HG03175 (cell line): ENCODE results near the gene TIAM1.

Experiments
- ATAC-seq: cut with Tn5 transposase; IDR thresholded peaks from one replicate; pipeline ENCODE4 v1.9.1; 2021; ENCODE audit warnings: mild to moderate bottlenecking, moderate library complexity; ENCODE audit not compliant: unreplicated experiment

The TIAM1 gene

DNA sequence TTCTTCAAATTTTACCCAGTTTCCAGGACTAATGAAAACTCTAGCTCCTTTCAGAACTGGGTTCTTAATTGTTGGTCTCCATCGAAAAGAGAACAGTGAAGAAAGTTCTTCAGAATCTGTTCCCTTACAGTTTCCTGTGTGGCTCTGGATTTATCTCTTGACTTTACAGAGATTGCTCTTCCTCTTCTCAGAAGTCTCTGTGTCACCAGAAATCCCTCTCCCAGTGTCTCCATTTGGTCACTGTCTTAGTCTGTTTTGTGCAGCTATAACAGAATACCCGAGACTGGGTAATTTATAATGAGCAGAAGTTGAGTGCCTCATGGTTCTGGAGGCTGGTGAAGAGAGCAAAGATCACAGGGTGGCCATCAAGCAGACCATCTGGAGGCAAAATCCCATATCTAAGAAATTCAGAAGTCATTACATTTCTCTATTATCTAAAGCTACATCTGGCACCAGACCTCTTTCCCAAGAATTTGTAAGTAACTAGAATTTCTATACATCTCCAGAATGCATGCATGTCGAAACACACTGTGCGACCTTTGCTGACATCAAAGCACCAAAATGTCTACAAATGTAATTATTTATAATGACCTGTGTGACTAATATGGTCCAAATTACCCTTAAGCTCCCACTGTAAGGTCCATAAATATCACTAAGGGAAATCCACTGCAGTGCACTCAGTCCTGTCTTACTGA is 240.3 kb downstream of the TIAM1 start:
- no peak for ATAC-seq

DNA sequence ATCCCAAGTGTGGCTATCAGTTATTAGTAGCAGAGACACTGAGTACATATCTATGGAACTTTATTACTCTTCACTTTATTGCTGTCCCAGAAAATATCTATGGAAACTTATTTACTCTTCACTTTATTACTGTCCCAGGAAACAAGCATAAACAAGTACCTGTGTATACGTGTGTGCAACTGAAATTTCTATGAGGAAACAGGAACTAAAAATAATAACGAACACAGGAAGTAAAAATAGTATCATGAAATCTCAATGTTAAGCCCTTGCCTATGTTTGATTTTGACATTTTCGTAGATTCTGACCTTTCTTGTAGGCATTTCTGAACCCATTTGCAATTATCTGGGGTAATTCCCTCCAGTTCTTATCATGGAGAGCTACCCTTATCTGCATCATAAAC is 240.9 kb downstream of the TIAM1 start:
- no peak for ATAC-seq

- ATAC-seq, result no peak
These were observed 244.9 kb downstream of the TIAM1 start for GRCh38 chr21:31099122-31099521.

DNA sequence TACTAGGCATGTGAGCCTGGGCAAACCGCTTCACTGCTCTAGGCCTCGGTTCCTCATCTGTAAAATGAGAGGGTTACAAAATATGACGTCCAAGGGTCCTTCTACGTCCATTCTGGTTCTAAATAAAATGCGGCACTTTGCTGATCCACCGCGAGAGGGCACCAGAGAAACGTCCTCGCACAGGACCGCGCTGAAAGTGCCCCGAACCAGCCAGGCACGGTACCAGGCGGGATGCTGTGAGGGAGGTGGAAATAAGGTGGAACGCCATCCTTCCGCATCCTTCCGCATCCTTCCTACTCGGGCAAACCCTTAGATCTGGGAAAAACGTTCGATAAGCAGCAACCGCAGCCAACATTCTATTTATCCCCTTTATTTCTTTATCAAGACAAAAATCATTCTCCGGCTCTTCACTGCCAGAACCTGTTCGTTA is 245.5 kb downstream of the TIAM1 start:
- ATAC-seq, result peak; percentile 66

DNA sequence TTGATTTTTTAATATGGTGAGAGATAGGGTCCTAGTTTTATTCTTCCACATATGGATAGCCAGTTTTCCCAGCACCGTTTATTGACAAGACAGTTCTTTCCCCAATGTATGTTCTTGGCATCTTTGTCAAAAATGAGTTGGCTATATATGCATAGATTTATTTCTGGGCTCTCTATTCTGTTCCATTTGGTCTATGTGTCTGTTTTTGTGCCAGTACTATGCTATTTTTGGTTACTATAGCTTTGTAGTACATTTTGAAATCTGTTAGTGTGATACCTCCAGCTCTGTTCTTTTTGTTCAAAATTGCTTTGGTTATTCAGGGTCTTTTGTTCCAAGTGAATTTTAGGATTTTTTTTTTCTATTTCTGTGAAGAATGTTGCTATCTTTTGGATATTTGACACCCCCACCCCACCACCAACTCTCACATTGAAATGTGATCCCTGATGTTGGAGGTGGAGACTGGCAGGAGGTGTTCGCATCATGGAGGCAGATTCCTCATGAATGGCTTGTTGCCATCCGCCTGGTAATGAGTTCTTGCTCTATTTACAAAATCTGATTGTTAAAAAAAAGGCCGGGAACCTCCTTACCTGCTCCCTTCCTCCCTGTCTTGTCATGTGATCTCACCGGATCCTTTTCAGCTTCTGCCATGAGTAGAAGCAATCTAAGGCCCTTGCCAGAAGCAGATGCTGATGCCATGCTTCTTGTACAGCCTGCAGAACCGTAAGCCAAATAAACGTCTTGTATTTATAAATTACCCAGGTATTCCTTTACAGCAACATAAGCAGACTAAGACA is 251.0 kb downstream of the TIAM1 start:
- ATAC-seq, result no peak

- no peak for ATAC-seq
These were observed 253.7 kb downstream of the TIAM1 start for GRCh38 chr21:31090376-31090775.

DNA sequence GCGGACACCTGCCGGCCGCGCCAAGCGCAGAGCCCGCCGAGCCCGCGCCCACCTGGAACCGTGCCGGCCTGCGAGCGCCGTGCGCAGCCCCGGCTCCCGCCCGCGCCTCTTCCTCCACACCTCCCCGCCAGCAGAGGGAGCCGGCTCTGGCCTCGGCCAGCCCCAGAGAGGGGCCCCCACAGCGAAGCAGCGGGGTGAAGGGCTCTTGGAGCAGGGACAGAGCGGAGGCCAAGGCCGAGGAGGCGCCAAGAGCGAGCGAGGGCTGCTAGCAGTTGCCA is 255.6 kb downstream of the TIAM1 start:
- ATAC-seq, result no peak

DNA sequence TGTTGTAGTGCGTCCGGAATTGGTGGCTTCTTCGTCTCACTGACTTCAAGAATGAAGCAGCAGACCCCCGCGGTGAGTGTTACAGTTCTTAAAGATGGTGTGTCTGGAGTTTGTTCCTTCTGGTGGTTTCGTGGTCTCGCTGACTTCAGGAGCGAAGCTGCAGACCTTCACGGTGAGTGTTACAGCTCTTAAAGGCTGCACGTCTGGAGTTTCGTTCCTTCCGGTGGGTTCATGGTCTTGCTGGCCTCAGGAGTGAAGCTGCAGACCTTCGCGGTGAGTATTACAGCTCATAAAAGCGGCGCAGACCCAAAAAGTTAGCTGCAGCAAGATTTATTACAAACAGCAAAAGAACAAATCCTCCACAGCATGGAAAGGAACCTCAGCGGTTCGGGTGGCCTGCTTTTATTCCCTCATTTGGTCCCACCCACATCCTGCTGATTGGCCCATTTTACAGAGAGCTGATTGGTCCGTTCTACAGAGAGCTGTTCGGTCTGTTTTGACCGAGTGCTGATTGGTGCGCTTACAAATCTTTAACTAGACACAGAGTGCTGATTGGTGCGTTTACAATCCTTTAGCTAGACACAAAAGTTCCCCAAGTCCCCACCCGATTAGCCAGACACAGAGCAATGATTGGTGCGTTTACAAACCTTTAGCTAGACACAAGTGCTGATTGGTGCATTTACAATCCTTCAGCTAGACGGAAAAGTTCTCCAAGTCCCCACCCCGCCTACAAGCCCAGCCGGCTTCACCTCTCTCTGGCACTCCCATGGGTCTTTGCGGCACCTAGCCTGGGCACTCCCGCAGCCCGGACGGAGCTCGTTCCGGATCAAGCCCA is 256.2 kb downstream of the TIAM1 start:
- no peak for ATAC-seq

DNA sequence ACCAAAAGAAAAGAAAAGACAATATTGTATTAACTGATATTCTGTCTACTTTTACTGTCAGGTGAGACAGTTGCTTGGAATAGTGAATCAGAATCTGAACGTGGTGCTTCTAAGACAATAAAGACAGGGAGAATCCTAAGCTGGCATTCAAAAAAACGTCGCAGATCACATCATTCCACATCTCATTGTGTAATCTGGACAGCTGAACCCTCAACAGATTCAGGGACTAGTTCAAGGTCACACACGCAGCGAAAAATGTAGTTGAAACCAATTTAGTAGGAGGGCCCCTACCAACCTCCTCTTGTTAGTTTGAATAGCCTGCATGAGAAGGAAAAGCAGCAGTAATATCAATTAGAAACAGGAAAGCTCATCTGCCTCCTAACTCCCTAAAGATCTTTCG is 259.4 kb downstream of the TIAM1 start:
- ATAC-seq, result no peak

DNA sequence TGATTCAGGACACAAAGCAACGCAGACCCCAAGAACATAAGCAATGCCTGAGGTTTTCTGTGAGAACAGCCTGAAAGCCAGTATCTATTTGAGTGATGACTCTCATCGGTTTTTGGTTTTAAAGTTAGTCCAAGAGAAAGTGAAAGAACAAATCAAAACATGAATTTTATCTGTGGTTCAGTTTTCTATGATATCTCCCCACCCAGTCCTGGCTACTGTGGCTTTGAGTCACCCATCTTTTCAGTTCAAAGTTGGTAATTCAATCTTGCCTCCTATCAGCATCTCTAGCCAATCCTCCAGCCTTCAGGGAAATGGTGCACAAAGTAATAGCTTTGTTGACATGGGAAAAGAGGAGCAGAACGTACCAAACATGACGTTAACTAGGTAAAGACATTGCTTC is 265.3 kb downstream of the TIAM1 start:
- no peak for ATAC-seq

- ATAC-seq, result no peak
These were observed 265.8 kb downstream of the TIAM1 start for GRCh38 chr21:31078216-31078615.

- ATAC-seq, result no peak
These were observed 268.2 kb downstream of the TIAM1 start for GRCh38 chr21:31075848-31076247.

- ATAC-seq, result no peak
These were observed 271.5 kb downstream of the TIAM1 start for GRCh38 chr21:31072533-31072932.
